ENCODE measurements around the gene SKOR1. TPM values are rescaled to one million over a fixed set of nuclear protein-coding genes. Genes with fewer than 3 reads are reported as not detected.

SKOR1 gene
- total RNA-seq, 1 experiment from 2014 or later = 0.13 TPM

DNA sequence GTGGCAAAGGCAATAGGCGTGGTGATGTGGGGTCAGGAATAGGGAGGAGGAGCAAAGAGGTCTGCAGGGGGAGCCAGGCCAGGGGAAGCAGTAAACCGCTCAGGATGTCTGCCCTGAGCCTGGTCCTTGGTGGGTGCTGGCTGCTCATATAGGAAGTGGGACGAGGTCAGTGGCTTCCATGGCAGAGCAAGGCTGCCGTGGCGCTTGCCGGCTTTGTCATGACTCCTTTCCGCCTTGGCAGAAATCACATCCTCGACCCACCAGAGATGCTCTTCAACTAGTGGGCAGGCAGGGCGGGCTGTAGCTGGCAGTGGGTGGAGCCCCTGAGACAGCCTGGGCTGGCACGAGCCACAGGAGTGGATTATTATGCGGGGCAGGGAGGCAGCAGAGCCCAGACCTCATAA lies 13.1 kb upstream of the SKOR1 start:
- Histone ChIP-seq H3K27me3 (ENCODE audit: insufficient read depth, low read depth) (no peaks in the 10 kb centered on the region), H2AFZ (no peak overlapping the region), H3K4me2 (no peak overlapping the region), H3K36me3 (ENCODE audit: low read depth) (no peaks in the 10 kb centered on the region), H3K4me3 (no peak overlapping the region), H4K20me1 (ENCODE audit: insufficient read depth) (no peaks in the 10 kb centered on the region), H3K4me1 (replicated peaks; ENCODE audit: insufficient read depth) (no peaks in the 10 kb centered on the region), H3K9me2 (ENCODE audit: insufficient read depth) (no peaks in the 10 kb centered on the region), H3F3A (ENCODE audit: insufficient read depth, low read depth) (no peaks in the 10 kb centered on the region), H3K27ac (no peak overlapping the region), H3K9me3 (ENCODE audit: insufficient read depth, low read depth) (no peaks in the 10 kb centered on the region), H3K79me2 (ENCODE audit: low read depth) (no peaks in the 10 kb centered on the region)
- ChIA-PET CTCF (no interaction called here), POLR2A (ENCODE audit: unreplicated experiment) (no interaction called here)
- no peak for DNase-seq
- BruUV-seq (replicated peaks) = no TSS peak
- TF ChIP-seq EZH2 (IDR thresholded peaks at IDR 0.05; ENCODE audit: low read depth) = no peak
- TF ChIP-seq, protein P1, sequence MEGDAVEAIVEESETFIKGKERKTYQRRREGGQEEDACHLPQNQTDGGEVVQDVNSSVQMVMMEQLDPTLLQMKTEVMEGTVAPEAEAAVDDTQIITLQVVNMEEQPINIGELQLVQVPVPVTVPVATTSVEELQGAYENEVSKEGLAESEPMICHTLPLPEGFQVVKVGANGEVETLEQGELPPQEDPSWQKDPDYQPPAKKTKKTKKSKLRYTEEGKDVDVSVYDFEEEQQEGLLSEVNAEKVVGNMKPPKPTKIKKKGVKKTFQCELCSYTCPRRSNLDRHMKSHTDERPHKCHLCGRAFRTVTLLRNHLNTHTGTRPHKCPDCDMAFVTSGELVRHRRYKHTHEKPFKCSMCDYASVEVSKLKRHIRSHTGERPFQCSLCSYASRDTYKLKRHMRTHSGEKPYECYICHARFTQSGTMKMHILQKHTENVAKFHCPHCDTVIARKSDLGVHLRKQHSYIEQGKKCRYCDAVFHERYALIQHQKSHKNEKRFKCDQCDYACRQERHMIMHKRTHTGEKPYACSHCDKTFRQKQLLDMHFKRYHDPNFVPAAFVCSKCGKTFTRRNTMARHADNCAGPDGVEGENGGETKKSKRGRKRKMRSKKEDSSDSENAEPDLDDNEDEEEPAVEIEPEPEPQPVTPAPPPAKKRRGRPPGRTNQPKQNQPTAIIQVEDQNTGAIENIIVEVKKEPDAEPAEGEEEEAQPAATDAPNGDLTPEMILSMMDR (conservative IDR thresholded peaks at IDR 0.05) = no peak
- intact Hi-C loops (cut with micrococcal nuclease; ENCODE audit: unreplicated experiment) = no loop called here

DNA sequence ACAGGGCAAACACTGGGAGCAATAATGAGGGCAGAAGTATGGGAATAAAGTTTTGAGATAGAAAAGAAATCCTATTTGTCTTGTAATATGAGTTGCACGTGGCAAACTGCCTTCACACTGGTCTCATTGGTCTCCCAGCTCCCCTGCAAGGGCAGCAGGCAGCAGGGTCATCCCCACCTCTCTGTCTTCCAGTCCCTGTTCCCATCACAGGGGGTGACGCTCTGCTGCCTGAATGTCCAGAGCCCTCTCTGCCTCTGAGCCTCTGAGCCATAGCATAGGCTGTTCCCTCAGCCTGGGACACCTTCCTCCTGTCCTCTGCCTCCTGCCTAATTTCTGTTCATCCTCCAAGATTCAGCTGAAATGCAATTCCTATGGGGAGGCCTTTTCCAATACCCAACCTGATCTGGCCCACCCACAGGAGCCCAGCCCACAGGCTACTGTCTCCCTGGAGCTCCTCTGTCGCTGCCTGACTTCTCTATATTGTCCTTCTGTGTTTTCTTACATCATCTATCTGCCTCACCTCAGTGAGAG lies 12.1 kb upstream of the SKOR1 start:
- H3K36me3 ChIP-seq (ENCODE audit: low read depth) = no peaks in the 10 kb centered on the region
- no peak overlapping the region for H3K27ac ChIP-seq
- no peaks in the 10 kb centered on the region for H3K27me3 ChIP-seq (ENCODE audit: insufficient read depth, low read depth)
- no peaks in the 10 kb centered on the region for H3K4me1 ChIP-seq (replicated peaks; ENCODE audit: insufficient read depth)
- CTCF ChIA-PET = no interaction called here
- no peaks in the 10 kb centered on the region for H3F3A ChIP-seq (ENCODE audit: insufficient read depth, low read depth)
- H3K9me3 ChIP-seq (ENCODE audit: insufficient read depth, low read depth) = no peaks in the 10 kb centered on the region
- intact Hi-C loops (cut with micrococcal nuclease; ENCODE audit: unreplicated experiment) = no loop called here
- H3K79me2 ChIP-seq (ENCODE audit: low read depth) = no peaks in the 10 kb centered on the region
- no peaks in the 10 kb centered on the region for H4K20me1 ChIP-seq (ENCODE audit: insufficient read depth)
- no peak overlapping the region for H3K4me3 ChIP-seq
- DNase-seq = no peak
- no peak overlapping the region for H2AFZ ChIP-seq
- H3K4me2 ChIP-seq = no peak overlapping the region
- no TSS peak for BruUV-seq (replicated peaks)
- POLR2A ChIA-PET (ENCODE audit: unreplicated experiment) = no interaction called here
- no peaks in the 10 kb centered on the region for H3K9me2 ChIP-seq (ENCODE audit: insufficient read depth)
- no peak for TF ChIP-seq EZH2 (IDR thresholded peaks at IDR 0.05; ENCODE audit: low read depth)
- TF ChIP-seq, protein P1 (conservative IDR thresholded peaks at IDR 0.05) = no peak

DNA sequence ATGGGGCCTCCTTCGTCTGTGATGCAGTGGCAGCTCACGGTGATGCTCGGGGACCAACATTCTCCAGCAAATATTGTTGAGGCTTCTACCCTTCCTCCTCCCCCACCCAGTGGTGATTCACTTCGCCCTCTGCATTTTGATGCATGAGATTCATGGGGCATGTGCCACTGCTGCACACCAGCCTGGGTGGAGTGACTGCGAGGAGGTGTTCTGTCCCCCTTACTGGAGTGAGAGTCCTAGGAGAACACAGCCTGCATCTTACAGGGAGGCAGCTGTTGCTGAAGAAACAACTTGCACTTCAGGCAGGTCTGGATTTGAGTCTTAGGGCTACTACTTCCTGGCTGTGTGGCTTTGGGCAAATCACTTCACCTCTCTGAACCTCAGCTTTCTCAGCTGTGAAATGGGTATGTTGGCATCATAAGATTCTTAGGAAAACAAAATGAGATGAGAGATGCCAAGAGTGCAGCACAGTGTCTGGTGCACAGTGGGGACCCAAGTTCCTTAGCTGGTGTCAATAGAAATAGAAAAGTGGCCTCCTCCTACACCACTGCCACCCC lies 10.2 kb upstream of the SKOR1 start:
- BruUV-seq (replicated peaks) = no TSS peak
- Histone ChIP-seq H3K27me3 (ENCODE audit: insufficient read depth, low read depth) (no peaks in the 10 kb centered on the region), H3K9me2 (ENCODE audit: insufficient read depth) (no peaks in the 10 kb centered on the region), H3K27ac (no peak overlapping the region), H4K20me1 (ENCODE audit: insufficient read depth) (no peaks in the 10 kb centered on the region), H3K4me3 (no peak overlapping the region), H3K79me2 (ENCODE audit: low read depth) (no peaks in the 10 kb centered on the region), H3F3A (ENCODE audit: insufficient read depth, low read depth) (no peaks in the 10 kb centered on the region), H3K4me2 (no peak overlapping the region), H3K36me3 (ENCODE audit: low read depth) (no peaks in the 10 kb centered on the region), H3K9me3 (ENCODE audit: insufficient read depth, low read depth) (no peaks in the 10 kb centered on the region), H2AFZ (no peak overlapping the region), H3K4me1 (replicated peaks; ENCODE audit: insufficient read depth) (no peaks in the 10 kb centered on the region)
- TF ChIP-seq, protein P1 (conservative IDR thresholded peaks at IDR 0.05) = no peak
- no peak for TF ChIP-seq EZH2 (IDR thresholded peaks at IDR 0.05; ENCODE audit: low read depth)
- no peak for DNase-seq
- ChIA-PET CTCF (no interaction called here), POLR2A (ENCODE audit: unreplicated experiment) (no interaction called here)
- intact Hi-C loops (cut with micrococcal nuclease; ENCODE audit: unreplicated experiment) = no loop called here

Measured in PC-9 (cell line).